PC-3 (cell line): Measurements from ENCODE around the gene NHP2. TPM values are rescaled to one million over a fixed set of nuclear protein-coding genes. Genes with fewer than 3 reads are reported as not detected.
"Not testable (repeated sequence)": the region's sequence is repeated elsewhere in the genome, so short reads cannot be mapped to it uniquely, and the experiment has no call there.

ENCODE experiments used
- ATAC-seq: fragments of 200-7000 bp; cut with Tn5 transposase; 2 replicates; pipeline ENCODE4 v1.9.1; 2020; ENCODE audit warnings: mild to moderate bottlenecking, moderate library complexity
- BruUV-seq: library from RNA; stranded (reverse); fragments of 400-500 nt; replicated peaks from 2 replicates; lab custom pipeline; 2021; lab: Mats Ljungman, UMichigan
- CTCF ChIA-PET: fragments of 300-600 bp; sonication (Branson Sonifier 250); formaldehyde crosslinking; loops from one replicate; lab custom pipeline; 2022; ENCODE audit warnings: antibody characterized with exemption; lab: Charles Lee
- POLR2A ChIA-PET: fragments of 300-600 bp; sonication (Branson Sonifier 250); formaldehyde crosslinking; loops from one replicate; lab custom pipeline; 2022; ENCODE audit warnings: antibody characterized with exemption; ENCODE audit not compliant: unreplicated experiment; lab: Charles Lee
- DNase-seq: peaks from one replicate; pipeline ENCODE4 v3.0.0-alpha.2; 2015
- H2AFZ ChIP-seq: fragments of 300-600 bp; sonication (generic); 2 replicates; pipeline ENCODE4 v1.6.0; 2016; ENCODE audit warnings: antibody characterized with exemption, low read length
- H3F3A ChIP-seq: fragments of 300-600 bp; sonication (generic); one replicate; pipeline ENCODE4 v1.6.0; 2017; ENCODE audit warnings: antibody characterized with exemption, low read length, control low read depth, mild to moderate bottlenecking; ENCODE audit not compliant: unreplicated experiment
- H3K27ac ChIP-seq: fragments of 300-600 bp; sonication (generic); 2 replicates; pipeline ENCODE4 v1.5.1; 2016; ENCODE audit warnings: mild to moderate bottlenecking, low read length
- H3K27me3 ChIP-seq: fragments of 300-600 bp; sonication (generic); 2 replicates; pipeline ENCODE4 v1.6.1; 2016; ENCODE audit warnings: low read length, mixed read lengths
- H3K36me3 ChIP-seq: fragments of 300-600 bp; sonication (generic); 2 replicates; pipeline ENCODE4 v1.6.1; 2016; ENCODE audit warnings: low read depth, mixed run types, low read length, mixed read lengths
- H3K4me1 ChIP-seq: fragments of 300-600 bp; sonication (generic); 2 replicates; pipeline ENCODE4 v1.5.1; 2016; ENCODE audit warnings: low read length; ENCODE audit not compliant: insufficient read depth
- H3K4me2 ChIP-seq: fragments of 300-600 bp; sonication (generic); 2 replicates; pipeline ENCODE4 v1.6.0; 2016; ENCODE audit warnings: low read length
- H3K4me3 ChIP-seq: fragments of 300-600 bp; sonication (generic); 2 replicates; pipeline ENCODE4 v1.5.1; 2016; ENCODE audit warnings: mild to moderate bottlenecking, low read length, mixed read lengths
- H3K79me2 ChIP-seq: fragments of 300-600 bp; sonication (generic); 2 replicates; pipeline ENCODE4 v1.6.1; 2017; ENCODE audit warnings: low read length, mixed read lengths
- H3K9ac ChIP-seq: fragments of 300-600 bp; sonication (generic); 2 replicates; pipeline ENCODE4 v1.6.0; 2016; ENCODE audit warnings: mild to moderate bottlenecking, low read length
- H3K9me2 ChIP-seq: fragments of 300-600 bp; sonication (generic); replicated peaks from 2 replicates; pipeline ENCODE4 v1.6.1; 2016; ENCODE audit warnings: mixed run types, low read length, mixed read lengths
- H3K9me3 ChIP-seq: fragments of 300-600 bp; sonication (generic); 2 replicates; pipeline ENCODE4 v1.6.1; 2016; ENCODE audit warnings: low read length, mixed read lengths
- H4K20me1 ChIP-seq: fragments of 300-600 bp; sonication (generic); 2 replicates; pipeline ENCODE4 v1.6.1; 2016; ENCODE audit warnings: low read length, mixed read lengths
- CTCF ChIP-seq: fragments of 300-600 bp; sonication (generic); conservative IDR thresholded peaks from 2 replicates; pipeline ENCODE4 v1.5.1; 2017; ENCODE audit warnings: antibody characterized with exemption, low read depth, mild to moderate bottlenecking, low read length
- EZH2 ChIP-seq: fragments of 300-600 bp; sonication (generic); IDR thresholded peaks from one replicate; pipeline ENCODE4 v1.6.1; 2017; ENCODE audit warnings: antibody characterized with exemption, mild to moderate bottlenecking, low read length; ENCODE audit not compliant: unreplicated experiment
- EZH2phosphoT487 ChIP-seq: fragments of 300-600 bp; sonication (generic); IDR thresholded peaks from 2 replicates; pipeline ENCODE4 v1.6.1; 2018; ENCODE audit warnings: mild to moderate bottlenecking, antibody characterized with exemption, low read length, borderline replicate concordance
- intact Hi-C: fragments of 100-400 bp; cut with micrococcal nuclease; formaldehyde crosslinking; loops from 2 replicates; pipeline ENCODE4 v1.9.0; 2023
- total RNA-seq: library from RNA; depleted of rRNA; stranded (reverse); fragments of >200 nt; gene quantifications from 2 replicates; pipeline ENCODE4 v1.2.3, GENCODE V29; 2014

The NHP2 gene
- total RNA-seq, 1 experiment from 2014 or later: 649 TPM

- peaks cover 11% of the 10 kb centered on the region for H3K79me2 ChIP-seq
- H3K27ac ChIP-seq: no peak overlapping the region
- intact Hi-C loops: loop anchor here (5.0 kb wide), 1 partner anchor 48 kb away; the partner anchor contains the start of gene NHP2
- no peaks in the 10 kb centered on the region for H3K9me2 ChIP-seq
- DNase-seq (no peak), ATAC-seq (no peak)
- no peaks in the 10 kb centered on the region for H3K36me3 ChIP-seq
- H3K9me3 ChIP-seq: no peaks in the 10 kb centered on the region
- H3K4me1 ChIP-seq: peaks cover 10% of the 10 kb centered on the region
- no peaks in the 10 kb centered on the region for H4K20me1 ChIP-seq
- TF ChIP-seq EZH2phosphoT487 (no peak), CTCF (no peak), EZH2 (no peak)
- no peak overlapping the region for H3K4me2 ChIP-seq
- no peaks in the 10 kb centered on the region for H3F3A ChIP-seq
- no peak overlapping the region for H3K4me3 ChIP-seq
- no peaks in the 10 kb centered on the region for H3K27me3 ChIP-seq
- no TSS peak for BruUV-seq
- H2AFZ ChIP-seq: no peak overlapping the region
- H3K9ac ChIP-seq: no peak overlapping the region
- POLR2A ChIA-PET: no interaction called here
- CTCF ChIA-PET: no interaction called here
Observed at GRCh38 chr5:178199581-178200434, 46.1 kb upstream of the NHP2 start.

GRCh38 chr5:178198706-178199105 is 45.0 kb upstream of the NHP2 start:
- intact Hi-C loops: no loop called here
- POLR2A ChIA-PET: no interaction called here
- Histone ChIP-seq H4K20me1 (no peaks in the 10 kb centered on the region), H3K27me3 (no peaks in the 10 kb centered on the region), H3K4me1 (peaks cover 10% of the 10 kb centered on the region), H3F3A (no peaks in the 10 kb centered on the region), H3K4me2 (no peak overlapping the region), H3K79me2 (peaks cover 2% of the 10 kb centered on the region), H3K9me3 (no peaks in the 10 kb centered on the region), H3K9ac (no peak overlapping the region), H3K36me3 (no peaks in the 10 kb centered on the region), H2AFZ (no peak overlapping the region), H3K4me3 (no peak overlapping the region), H3K9me2 (no peaks in the 10 kb centered on the region), H3K27ac (no peak overlapping the region)
- TF ChIP-seq CTCF (no peak), EZH2 (no peak), EZH2phosphoT487 (no peak)
- no peak for ATAC-seq
- no TSS peak for BruUV-seq
- DNase-seq: no peak
- CTCF ChIA-PET: no interaction called here

GRCh38 chr5:178198151-178198550 is 44.5 kb upstream of the NHP2 start:
- H3K4me2 ChIP-seq, CTCF ChIA-PET, ATAC-seq, H3K27ac ChIP-seq, DNase-seq, H3K9me2 ChIP-seq, H2AFZ ChIP-seq, H3K27me3 ChIP-seq, H3K36me3 ChIP-seq, POLR2A ChIA-PET, H3K79me2 ChIP-seq, H3K9ac ChIP-seq, H4K20me1 ChIP-seq, BruUV-seq, H3K9me3 ChIP-seq, H3F3A ChIP-seq, intact Hi-C loops, H3K4me3 ChIP-seq: not testable (repeated sequence)
- peaks cover 14% of the 10 kb centered on the region for H3K4me1 ChIP-seq
